ENCODE results near the gene UST.
"Not testable (repeated sequence)": the region's sequence is repeated elsewhere in the genome, so short reads cannot be mapped to it uniquely, and the experiment has no call there.

Gene UST

DNA sequence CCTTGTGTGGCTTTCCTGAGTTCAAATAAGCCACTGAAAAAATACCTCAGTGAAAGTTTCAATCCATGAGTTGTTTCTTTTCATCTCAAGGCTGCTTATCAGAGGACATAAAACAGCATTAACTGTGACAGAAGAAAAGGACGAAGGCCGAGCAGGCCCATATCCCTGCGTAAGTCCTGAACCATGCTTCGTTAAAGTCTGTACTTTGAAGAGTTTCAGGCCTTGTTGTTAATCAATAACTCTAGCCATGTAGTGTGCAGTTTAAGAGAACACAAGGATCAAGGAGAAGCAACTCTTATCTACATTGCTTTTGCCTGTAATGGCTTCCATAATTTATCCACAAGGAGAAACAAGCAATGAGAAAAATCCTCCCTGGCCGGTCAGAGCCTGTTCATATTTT lies 165.4 kb downstream of the UST start:
- DNase-seq, result no peak

DNA sequence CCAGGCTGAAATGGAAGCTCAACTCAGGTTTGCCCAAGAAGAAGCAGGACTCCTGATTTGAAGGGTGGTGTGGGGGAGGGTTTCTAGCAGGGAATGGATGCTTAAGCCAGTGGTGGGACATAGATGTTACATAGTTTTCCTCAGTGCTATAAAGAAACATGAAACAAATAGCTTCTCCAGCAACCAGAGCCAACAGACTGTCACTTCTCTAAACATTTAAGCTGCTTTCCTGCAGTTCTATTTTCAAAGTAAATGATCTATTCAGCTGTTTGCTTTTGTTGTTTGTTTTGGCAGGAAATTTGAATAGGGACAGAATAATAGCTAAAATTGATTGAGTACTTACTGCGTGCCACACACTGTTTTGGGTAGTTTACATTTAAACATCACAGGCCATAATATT lies 169.0 kb downstream of the UST start:
- peak; percentile 83 for DNase-seq

DNA sequence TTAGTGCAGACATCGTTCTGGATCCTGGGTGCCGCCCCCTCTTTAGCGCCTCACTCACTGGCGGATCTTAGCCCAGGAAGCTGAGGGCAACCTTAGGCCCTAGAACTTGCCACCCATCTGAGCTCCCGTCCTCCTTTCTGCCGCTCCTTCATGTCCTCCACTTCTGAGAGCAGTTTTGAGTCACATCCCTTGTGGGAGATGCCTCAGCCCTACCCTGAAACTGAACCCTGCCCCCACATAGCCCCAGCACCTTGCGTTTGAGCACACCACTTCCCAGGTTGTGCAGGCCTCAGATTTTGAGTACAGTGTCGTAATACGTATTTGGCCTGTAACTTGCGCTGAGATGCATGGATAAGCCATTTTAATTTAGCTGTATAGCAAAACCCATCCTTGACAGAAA lies 169.7 kb downstream of the UST start:
- not testable (repeated sequence) for DNase-seq

DNA sequence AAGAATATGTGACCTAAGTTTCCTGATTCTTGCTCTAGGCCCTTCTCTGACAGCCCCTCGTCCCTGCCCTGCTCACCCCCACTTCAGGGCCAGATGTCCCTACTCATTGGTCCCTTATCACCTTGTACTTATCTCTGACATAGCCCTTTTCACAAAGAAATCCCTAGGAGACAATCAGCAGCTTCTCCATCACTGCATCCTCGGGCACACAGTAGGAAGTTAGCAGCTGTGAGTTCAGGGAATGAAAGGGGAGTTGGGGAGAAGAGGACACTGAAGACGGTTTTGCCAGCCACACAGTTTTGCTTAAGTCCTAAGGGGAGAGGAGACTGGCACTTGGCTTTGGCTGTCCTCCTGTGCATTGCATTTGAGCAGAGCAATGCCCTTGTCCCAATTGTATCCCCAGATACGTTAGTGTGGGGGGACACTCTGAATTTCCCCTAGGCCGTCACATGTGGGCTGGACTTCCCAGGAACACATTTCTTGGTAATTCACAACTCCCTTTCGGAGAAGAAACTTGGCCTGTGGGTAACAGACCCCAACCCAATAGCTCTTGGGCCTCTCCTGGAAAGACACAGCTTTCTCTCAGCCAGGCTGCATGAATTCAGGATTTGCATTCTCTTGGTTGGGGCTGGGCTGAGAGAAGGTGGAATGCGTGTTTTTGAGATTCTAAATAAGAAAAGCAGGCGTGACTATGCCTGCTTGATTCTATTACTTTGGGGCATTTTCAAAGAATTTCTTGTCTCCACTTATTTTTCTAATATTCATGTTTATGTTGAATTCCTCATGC lies 177.6 kb downstream of the UST start:
- DNase-seq, result no peak

DNA sequence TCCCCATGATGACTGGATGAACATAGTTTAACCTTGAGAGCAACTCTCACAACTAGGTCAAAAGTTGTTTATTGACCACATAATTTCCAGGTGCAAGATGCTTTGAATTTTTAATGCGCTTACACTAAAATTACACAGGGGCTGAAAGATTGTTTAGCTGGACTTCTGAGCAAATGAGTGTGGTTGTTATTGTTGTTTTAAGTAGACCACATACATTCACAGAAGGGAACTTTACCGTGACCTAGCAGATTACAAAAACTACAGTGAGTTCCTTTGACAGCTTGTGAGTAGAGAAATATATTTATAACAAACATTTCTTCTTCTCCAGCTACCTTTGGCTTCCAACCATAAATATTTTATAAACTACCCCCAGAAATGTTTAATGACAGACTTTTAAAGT lies 178.9 kb downstream of the UST start:
- DNase-seq, result no peak

DNA sequence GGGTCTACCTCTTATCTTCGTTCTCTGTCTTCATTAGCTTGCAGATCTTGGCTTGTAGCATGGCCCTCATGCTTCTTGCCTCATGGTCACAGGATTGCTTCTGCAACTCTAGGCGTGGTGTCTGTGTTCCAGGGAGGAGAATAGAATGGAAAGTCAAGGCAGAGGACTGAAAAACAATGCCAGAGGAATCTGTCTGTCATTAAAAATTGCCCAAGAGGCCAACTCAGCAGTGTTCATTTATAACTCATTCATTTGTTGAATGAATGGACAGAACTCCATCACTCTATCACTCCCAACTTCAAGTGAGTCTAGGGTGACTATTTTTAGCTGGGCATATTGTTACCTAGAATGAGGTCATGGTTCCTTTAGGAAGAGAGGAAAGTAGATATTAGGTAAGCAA lies 179.6 kb downstream of the UST start:
- DNase-seq, result no peak

DNA sequence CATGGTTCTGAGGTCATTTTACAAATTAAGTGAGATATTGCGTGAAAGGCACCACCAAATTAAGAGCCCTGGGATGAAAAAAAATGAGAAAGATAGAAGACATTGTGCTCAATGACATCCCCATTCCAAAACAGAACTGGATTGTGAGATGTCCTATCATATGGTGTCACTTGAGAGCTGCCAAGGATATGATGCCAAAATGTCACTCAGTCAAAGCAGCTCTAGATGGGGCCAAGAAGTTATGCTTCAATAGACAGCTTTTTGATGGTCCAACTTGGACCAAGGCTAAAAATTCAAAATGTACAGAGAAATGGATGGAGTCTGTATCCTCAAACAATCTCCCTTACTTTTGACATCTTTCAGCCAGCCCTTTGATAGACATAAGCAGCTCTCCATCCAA lies 180.8 kb downstream of the UST start:
- no peak for DNase-seq

DNA sequence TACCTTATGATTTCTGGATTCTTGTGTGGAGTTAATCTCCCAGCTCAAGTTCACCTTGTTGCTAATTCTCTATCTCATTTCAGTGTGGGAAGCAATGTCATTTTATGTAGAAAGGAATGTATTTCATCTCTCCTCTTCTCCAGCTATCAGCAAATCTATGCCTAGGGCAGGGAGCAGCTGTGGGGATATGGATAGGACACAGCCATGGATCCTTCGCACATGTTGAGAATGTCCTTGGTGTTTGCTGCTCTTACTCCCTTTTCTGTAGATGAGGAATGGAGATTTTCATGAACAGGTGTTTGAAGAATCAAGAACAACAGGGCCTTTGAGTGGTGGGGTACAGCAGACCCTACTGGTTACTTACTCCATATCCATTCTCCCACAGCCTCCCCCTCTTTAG lies 182.0 kb downstream of the UST start:
- DNase-seq, result no peak

DNA sequence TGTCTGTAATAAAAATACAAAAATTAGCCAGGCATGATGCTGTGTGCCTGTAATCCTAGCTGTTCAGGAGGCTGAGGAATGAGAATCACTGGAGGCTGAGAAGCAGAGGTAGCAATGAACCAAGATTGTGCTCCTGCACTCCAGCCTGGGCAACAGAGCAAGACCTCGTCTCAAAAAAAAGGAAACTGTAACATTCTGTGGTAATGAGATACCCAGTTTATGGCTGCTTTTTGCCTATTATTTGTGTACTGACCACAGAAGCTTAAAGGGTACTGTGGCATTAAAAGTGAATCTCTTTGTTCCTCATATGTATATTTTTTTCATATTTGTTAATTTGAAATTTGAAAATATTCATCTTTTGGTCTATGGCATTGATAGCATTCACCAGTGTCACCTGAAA lies 185.4 kb downstream of the UST start:
- DNase-seq, result no peak

DNA sequence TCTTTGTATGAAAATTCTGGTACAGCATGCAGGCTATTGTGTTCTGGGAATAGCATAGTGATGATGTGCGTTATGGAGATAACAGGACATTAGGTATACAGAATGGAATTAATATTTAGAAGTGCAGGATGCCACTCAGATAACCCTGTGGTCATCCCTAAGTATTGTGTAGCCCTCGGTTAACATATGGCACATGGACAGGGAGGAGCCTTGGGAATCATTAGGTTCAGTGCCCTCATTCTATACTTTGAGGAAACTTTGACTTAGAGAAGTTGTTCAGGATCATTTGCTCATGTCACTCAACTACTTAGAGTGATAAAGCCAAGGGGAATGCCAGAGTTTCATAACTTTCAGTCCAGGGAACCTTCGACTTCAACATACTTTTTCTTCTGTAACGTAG lies 185.9 kb downstream of the UST start:
- DNase-seq, result no peak

DNA sequence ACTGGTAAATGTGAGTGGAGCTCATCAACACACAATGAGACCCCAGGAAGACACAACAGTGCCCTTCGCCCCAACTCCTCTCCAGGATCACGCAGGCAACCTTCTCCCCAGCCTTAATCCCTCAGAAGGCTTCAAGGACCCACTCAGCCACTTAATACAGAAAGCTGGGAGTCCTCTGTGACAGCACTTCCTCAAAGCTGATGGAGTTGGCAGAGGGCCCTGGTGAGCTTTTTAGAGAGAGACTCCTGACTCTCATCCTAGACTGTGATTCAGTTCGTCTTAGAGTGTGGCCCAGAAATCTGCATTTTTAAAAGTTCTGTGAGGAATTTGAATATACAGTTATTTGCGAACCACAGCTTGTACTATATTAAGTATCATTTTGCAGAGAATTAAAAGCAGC lies 187.7 kb downstream of the UST start:
- DNase-seq, result no peak

DNA sequence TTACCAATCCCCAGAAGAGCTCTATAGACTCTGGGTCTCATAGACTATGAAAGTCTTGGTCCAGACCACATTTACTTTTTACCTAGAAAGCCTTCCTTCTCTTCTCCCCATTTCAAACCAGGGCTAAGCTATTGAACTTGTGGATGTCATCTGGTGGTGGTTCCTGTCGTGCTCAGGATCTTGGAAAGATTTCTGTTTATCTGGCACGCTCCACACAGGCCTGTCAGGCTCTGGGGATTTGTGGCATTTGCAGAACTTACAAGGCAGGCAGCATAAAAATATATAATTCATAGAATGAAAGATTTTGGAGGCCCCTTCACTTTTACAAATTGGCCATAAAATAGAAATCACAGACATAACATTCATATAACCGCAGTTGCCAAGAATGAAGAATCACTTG lies 188.1 kb downstream of the UST start:
- no peak for DNase-seq

DNA sequence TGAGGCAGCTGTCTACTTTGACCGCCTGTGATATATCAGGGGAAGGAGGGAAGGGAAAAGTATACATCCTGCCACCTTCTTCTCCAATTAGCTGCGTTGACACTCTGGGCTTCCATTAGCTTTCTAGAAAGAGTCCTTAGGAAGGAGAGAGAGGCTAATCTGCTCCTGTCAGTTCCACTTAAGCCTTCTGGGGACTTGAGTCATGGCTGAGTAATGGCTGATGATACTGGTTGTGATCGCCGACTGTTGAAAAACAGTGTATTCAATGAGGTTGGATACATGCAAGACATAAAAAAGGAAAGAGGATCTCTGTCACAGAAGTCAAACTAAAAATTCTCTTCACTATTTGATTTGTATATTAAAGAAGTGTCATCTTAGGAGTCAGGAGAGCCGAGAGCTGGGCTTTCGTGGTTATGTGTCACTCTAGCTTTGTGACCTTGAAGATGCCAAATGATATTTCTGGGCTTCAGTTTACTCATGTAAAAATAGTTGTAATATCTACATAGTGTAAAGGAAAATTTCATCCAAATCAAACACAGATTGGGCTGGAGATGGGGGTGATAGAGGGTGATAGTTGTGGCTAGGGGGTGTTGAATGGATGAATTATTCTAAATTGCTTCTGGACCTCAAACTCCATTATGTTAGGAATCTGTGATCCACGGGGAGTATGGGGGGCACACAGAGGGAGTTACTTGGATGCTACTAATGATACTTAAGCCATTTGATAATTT lies 189.0 kb downstream of the UST start:
- DNase-seq, result no peak

DNA sequence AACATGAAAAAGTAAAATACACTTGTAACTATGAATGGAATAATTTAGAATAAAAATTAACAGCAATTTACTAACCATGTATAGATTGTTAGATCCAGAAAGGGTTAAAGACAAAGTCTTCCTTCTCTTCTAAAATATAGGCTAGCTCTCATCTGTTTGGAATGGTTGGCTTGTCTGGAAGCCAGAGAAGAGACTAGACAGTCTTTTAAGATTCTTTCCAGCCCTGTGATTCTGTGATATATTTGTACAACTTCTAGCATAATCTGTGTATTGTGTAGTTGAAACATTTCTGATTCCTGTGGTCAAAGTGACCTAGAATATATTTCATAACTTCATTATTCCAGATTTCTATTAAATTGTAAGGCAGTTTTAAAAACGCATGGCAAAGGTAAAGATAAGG lies 196.6 kb downstream of the UST start:
- DNase-seq, result no peak

DNA sequence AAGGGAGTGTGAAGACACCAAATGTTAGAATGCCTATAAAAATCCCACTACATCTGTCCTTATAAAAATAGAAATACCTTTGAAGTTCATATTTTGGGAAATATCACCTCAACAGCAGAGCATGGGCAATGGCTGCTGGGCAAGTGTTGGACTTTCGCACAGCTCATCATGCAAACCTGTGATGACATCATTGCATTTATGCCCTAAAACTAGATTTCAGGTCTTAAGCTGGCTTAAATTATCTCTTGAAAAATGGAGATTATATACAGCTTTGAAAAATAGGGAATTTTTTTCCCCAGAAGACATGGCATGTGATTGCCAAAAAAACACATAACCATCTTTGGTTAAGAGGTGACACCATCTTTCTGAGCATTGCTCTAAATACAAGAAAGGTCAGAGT lies 197.8 kb downstream of the UST start:
- no peak for DNase-seq

DNA sequence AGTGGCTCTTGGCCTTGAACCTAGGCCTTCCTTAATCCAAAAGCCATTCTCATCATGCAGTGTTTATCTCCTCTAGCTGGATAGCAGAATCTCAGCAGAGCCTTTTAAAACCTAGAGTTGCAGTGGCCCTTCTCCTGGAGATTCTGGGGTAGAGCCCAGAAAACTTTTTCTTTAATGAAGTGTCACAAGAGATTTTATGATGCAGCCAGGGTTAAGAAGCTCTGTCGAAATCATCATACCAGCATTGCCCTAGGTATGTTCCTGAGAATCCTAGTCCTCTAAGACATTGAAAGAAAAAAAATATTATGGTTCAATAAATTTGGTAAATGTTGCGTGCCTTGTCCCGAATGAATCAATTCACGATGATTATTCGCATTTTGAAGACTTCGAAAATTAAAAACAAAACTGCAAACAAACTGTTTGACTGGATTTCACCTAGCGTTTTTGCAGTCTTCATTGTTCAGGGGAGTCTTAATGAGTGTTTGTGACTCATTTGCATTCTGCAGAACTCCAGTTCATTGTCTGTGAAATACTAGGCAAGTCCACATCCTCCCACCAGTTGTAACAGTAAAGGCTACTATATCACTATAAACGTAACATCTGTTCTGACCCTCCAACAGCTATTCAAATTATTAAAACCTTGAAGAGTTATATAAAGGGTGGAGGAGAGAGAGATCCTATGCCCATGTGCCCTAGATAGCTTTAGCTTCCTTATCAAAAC lies 198.6 kb downstream of the UST start:
- DNase-seq, result no peak

DNA sequence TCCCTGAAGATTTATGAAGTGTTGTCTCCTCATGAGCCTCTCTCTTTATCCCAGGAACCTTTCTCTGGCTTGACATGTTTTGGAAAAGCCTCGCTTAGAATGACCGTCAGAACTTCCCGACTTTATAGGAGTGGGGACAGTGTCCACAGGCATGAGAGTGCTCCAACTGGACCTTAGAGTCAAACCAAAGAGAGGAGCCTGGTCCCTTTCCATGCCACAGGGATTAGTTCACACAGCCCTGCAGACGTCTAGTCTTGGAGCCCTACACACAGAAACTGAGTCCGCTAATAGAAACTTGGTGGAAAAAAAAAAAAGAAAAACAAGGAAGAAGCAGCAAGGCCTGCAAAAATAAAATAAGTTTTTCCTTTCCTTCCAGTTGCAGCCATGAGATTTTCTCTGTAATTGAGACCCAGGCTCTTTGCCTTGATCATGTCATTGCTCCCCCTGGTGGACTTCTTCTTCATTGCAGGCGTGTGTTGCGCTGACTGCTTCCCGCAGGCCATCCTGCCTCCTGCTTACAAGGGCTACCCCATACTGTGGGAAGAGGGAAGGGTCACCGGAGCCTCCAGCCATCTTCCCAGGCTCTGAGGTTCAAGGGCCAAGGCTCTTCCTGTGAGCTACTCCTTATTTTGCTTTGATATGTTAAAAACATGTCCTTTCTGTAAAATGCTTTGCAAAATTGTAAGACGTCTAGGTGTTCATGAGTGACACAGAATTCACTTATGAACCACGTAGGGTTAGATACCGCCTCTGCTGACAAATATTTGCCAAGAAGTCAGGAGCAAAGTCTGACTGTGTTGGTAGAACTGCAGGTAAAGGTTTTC lies 201.0 kb downstream of the UST start:
- peak; percentile 77 for DNase-seq

DNA sequence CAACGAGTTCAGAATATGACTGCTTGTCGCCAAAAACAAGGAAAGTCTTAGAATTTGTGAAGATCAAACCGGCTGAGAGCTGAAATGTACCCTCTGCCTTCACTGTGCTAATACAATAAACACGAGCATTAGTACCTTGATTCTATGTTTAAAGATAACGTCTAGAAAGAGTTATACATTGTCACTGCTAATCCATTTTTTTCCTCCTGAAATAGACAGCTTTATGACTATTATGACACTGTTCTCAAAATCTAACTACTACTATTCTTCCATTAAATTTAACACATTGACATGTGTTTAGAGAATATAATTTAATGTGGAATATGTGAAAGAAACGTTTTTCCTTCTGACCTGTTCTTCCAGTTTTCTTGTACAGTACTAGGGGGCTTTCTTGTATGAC lies 204.8 kb downstream of the UST start:
- DNase-seq, result no peak

DNA sequence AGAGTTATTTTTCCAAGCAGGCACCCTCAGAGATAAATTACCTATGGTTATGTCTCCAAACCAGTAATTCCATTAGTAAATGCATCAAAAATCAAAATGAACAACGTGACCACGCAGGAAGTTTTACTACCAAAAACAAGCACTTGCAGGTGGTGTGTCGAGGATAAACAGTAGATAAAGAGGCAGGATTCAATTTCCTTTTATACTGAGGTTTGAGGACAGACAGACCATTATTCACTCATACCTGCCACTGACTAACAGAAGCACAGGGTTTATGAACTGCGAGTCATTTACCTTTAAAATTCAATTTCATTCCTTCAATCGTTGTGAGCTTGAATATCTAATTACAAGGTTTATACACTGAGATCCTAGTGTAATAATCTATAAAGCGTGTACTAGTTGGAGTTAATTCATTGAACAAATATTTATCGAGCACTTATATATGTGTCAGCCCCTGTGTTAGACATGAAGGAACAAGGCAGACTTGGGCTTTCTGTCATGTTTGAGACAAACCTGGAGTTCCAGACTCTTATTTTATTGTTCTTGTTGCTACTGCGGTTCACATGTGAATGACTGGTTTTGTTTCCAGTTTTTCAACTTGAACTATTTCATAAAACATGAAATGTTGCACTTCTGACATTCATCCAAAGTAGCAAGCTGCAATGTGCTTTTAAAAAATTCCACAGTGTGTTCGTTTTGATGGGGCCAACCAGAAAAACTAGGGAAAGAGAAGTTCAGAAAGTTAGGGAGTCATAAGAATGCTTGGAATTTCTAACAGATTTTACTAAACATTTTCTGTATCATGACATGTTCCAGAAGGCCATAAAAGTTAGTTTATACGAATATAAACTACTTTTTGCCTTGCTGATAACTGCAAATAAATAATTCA lies 205.6 kb downstream of the UST start:
- no peak for DNase-seq

DNA sequence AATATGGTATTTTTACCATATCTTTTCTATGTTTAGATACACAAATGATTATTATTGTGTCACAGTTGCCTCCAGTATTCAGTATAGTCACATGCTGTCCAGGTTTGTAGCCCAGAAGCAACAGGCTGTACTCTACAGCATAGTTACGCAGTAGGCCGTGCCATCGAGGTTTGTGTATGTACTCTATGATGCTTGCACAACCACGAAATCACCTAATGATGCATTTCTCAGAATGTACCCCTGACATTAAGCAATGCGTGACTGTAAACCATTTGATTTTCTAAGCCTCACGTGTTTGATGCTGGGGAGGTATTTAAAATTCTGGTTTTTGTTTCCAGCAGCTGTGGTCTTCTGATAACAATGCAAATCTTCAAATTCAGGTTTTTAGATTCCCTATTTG lies 207.6 kb downstream of the UST start:
- no peak for DNase-seq

DNA sequence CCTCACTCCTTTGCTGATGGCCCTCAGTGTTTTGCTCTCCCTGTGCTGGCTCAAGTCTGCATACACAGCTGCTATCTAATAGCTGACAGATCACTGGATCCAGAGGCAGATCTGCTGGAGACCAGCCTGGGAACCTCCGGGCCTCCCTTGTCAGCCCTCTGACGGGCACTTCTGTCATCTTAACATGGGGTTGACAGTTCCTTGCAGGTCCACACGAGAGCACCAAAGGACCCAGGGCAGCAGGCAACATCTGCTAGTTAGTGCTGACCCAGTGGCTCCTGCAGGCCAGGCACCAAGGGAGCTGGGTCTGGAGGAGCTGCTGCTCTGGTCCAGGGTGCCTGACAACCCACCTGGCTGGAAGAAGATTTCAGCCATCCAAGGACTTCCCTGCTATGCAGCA lies 208.1 kb downstream of the UST start:
- no peak for DNase-seq

DNA sequence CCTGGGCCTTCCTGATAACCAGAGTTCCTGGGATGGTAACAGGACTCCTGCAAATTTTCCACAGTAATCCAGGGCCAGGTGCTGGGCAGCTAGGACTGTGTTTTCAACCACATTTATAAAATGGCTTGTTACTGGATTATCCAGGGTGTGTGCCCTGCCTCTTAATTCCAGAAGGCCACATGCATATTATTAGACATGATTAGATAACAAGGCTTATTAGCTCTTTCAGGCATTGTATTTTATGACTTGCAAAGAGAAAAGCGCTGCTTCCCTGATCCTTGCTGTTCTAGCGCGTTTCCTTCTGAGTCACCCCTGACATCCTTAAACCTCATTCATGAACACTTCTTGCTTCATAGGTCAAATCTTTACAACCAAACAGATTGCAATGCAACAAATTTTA lies 208.6 kb downstream of the UST start:
- DNase-seq, result no peak

Data from NCI-H774 (cell line).